ENCODE data around the gene GNGT1. TPM values are rescaled to one million over a fixed set of nuclear protein-coding genes. Genes with fewer than 3 reads are reported as not detected.

Gene GNGT1
- total RNA-seq, 1 experiment from 2014 or later = not detected

- Histone ChIP-seq H3K4me1 (ENCODE audit: insufficient read depth, low read length, poor library complexity, severe bottlenecking) (peaks cover 28% of the 10 kb centered on the region), H3K27me3 (replicated peaks; ENCODE audit: insufficient read depth, low read depth, low read length, poor library complexity) (no peaks in the 10 kb centered on the region), H3K4me3 (ENCODE audit: low read depth, low read length, poor library complexity, severe bottlenecking) (no peak overlapping the region), H3K36me3 (ENCODE audit: insufficient read depth, low read length, poor library complexity, severe bottlenecking) (peaks cover 3% of the 10 kb centered on the region), H3K27ac (ENCODE audit: low read depth, low read length, poor library complexity, severe bottlenecking) (no peak overlapping the region), H3K9me3 (ENCODE audit: low read depth, low read length, poor library complexity, severe bottlenecking) (no peaks in the 10 kb centered on the region)
- intact Hi-C loops (cut with micrococcal nuclease; ENCODE audit: unreplicated experiment) = no loop called here
- ChIA-PET CTCF (no interaction called here), POLR2A (ENCODE audit: low non-redundant PET) (no interaction called here)
- TF ChIP-seq EZH2 (IDR thresholded peaks at IDR 0.05; ENCODE audit: borderline replicate concordance, low read depth, low read length, poor library complexity, severe bottlenecking) (no peak), CTCF (conservative IDR thresholded peaks at IDR 0.05; ENCODE audit: low read depth, low read length) (no peak)
- BruUV-seq (replicated peaks) = no TSS peak
- no peak for DNase-seq (ENCODE audit: low spot score)
Measured at GRCh38 chr7:93927585-93927984, 21.2 kb downstream of the GNGT1 start.

- ChIA-PET CTCF (no interaction called here), POLR2A (ENCODE audit: low non-redundant PET) (no interaction called here)
- H3K9me3 ChIP-seq (ENCODE audit: low read depth, low read length, poor library complexity, severe bottlenecking) = no peaks in the 10 kb centered on the region
- H3K27ac ChIP-seq (ENCODE audit: low read depth, low read length, poor library complexity, severe bottlenecking) = no peak overlapping the region
- BruUV-seq (replicated peaks) = no TSS peak
- intact Hi-C loops (cut with micrococcal nuclease; ENCODE audit: unreplicated experiment) = no loop called here
- H3K36me3 ChIP-seq (ENCODE audit: insufficient read depth, low read length, poor library complexity, severe bottlenecking) = no peaks in the 10 kb centered on the region
- H3K4me1 ChIP-seq (ENCODE audit: insufficient read depth, low read length, poor library complexity, severe bottlenecking) = peaks cover 12% of the 10 kb centered on the region
- DNase-seq (ENCODE audit: low spot score) = no peak
- TF ChIP-seq EZH2 (IDR thresholded peaks at IDR 0.05; ENCODE audit: borderline replicate concordance, low read depth, low read length, poor library complexity, severe bottlenecking) (no peak), CTCF (conservative IDR thresholded peaks at IDR 0.05; ENCODE audit: low read depth, low read length) (no peak)
- no peak overlapping the region for H3K4me3 ChIP-seq (ENCODE audit: low read depth, low read length, poor library complexity, severe bottlenecking)
- no peaks in the 10 kb centered on the region for H3K27me3 ChIP-seq (replicated peaks; ENCODE audit: insufficient read depth, low read depth, low read length, poor library complexity)
Measured at GRCh38 chr7:93931655-93932054, 25.3 kb downstream of the GNGT1 start.

- ChIA-PET CTCF (no interaction called here), POLR2A (ENCODE audit: low non-redundant PET) (no interaction called here)
- H3K27ac ChIP-seq (ENCODE audit: low read depth, low read length, poor library complexity, severe bottlenecking) = no peak overlapping the region
- peaks cover 12% of the 10 kb centered on the region for H3K4me1 ChIP-seq (ENCODE audit: insufficient read depth, low read length, poor library complexity, severe bottlenecking)
- no peak for TF ChIP-seq EZH2 (IDR thresholded peaks at IDR 0.05; ENCODE audit: borderline replicate concordance, low read depth, low read length, poor library complexity, severe bottlenecking)
- TF ChIP-seq CTCF (conservative IDR thresholded peaks at IDR 0.05; ENCODE audit: low read depth, low read length) = no peak
- H3K27me3 ChIP-seq (replicated peaks; ENCODE audit: insufficient read depth, low read depth, low read length, poor library complexity) = no peaks in the 10 kb centered on the region
- no peak overlapping the region for H3K4me3 ChIP-seq (ENCODE audit: low read depth, low read length, poor library complexity, severe bottlenecking)
- intact Hi-C loops (cut with micrococcal nuclease; ENCODE audit: unreplicated experiment) = no loop called here
- no peak for DNase-seq (ENCODE audit: low spot score)
- H3K36me3 ChIP-seq (ENCODE audit: insufficient read depth, low read length, poor library complexity, severe bottlenecking) = no peaks in the 10 kb centered on the region
- H3K9me3 ChIP-seq (ENCODE audit: low read depth, low read length, poor library complexity, severe bottlenecking) = no peaks in the 10 kb centered on the region
- BruUV-seq (replicated peaks) = no TSS peak
Measured at GRCh38 chr7:93933156-93933555, 26.8 kb downstream of the GNGT1 start.

All from A673 (cell line).